WTC11 (cell line): ENCODE data around the gene ABCA6.

Experiments used
- CREB1 ChIP-seq: sonication (generic); formaldehyde crosslinking; IDR thresholded peaks from 2 replicates; pipeline ENCODE4 v1.8.0; 2023; ENCODE audit warnings: mild to moderate bottlenecking, missing genetic modification reagents
- SP1 ChIP-seq: sonication (generic); formaldehyde crosslinking; conservative IDR thresholded peaks from 2 replicates; pipeline ENCODE4 v1.8.1; 2022; ENCODE audit warnings: missing genetic modification reagents
- TCF7 ChIP-seq: sonication (generic); formaldehyde crosslinking; IDR thresholded peaks from 2 replicates; pipeline ENCODE4 v1.8.0; 2022; ENCODE audit warnings: mild to moderate bottlenecking, low read depth, missing genetic modification reagents, moderate library complexity
- TF ChIP-seq, protein P1 (sequence below): fragments of 200-600 bp; IDR thresholded peaks from 2 replicates; pipeline ENCODE4 v1.8.0; 2022; ENCODE audit warnings: antibody characterized with exemption
- TF ChIP-seq, protein P2 (sequence below): sonication (generic); formaldehyde crosslinking; conservative IDR thresholded peaks from 2 replicates; pipeline ENCODE4 v1.8.1; 2023; ENCODE audit warnings: mild to moderate bottlenecking, low read depth, missing genetic modification reagents, moderate library complexity
- TF ChIP-seq, protein P3 (sequence below): sonication (generic); formaldehyde crosslinking; IDR thresholded peaks from 2 replicates; pipeline ENCODE4 v1.8.1; 2022; ENCODE audit warnings: missing genetic modification reagents, borderline replicate concordance
- TF ChIP-seq, protein P4 (sequence below): sonication (generic); formaldehyde crosslinking; IDR thresholded peaks from 2 replicates; pipeline ENCODE4 v1.8.0; 2022; ENCODE audit warnings: mild to moderate bottlenecking, missing genetic modification reagents

DNA sequence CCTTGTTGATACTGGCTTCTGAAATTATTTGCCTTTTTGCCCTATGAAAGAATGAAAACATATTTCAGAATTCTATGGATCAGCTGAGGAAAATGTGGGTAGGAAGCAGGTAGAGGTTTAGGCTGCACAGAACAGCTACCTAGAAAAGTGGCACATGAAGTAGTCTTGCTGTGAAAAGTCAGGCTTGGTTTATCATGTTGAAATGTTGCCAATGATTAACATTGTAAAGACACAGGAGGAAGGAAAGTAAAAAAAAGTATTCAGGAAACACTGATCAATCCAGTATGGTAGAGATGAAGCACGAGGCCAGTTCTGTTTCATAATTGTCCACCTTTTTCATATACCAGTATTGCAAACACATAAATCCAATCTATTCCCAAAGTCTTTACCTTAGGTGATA is 29.9 kb downstream of the ABCA6 start:
- no peak for TF ChIP-seq SP1 (CRISPR knock-in tag)
- TF ChIP-seq, protein P1, sequence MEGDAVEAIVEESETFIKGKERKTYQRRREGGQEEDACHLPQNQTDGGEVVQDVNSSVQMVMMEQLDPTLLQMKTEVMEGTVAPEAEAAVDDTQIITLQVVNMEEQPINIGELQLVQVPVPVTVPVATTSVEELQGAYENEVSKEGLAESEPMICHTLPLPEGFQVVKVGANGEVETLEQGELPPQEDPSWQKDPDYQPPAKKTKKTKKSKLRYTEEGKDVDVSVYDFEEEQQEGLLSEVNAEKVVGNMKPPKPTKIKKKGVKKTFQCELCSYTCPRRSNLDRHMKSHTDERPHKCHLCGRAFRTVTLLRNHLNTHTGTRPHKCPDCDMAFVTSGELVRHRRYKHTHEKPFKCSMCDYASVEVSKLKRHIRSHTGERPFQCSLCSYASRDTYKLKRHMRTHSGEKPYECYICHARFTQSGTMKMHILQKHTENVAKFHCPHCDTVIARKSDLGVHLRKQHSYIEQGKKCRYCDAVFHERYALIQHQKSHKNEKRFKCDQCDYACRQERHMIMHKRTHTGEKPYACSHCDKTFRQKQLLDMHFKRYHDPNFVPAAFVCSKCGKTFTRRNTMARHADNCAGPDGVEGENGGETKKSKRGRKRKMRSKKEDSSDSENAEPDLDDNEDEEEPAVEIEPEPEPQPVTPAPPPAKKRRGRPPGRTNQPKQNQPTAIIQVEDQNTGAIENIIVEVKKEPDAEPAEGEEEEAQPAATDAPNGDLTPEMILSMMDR, result no peak
- TF ChIP-seq TCF7, result no peak
- TF ChIP-seq, protein P2, sequence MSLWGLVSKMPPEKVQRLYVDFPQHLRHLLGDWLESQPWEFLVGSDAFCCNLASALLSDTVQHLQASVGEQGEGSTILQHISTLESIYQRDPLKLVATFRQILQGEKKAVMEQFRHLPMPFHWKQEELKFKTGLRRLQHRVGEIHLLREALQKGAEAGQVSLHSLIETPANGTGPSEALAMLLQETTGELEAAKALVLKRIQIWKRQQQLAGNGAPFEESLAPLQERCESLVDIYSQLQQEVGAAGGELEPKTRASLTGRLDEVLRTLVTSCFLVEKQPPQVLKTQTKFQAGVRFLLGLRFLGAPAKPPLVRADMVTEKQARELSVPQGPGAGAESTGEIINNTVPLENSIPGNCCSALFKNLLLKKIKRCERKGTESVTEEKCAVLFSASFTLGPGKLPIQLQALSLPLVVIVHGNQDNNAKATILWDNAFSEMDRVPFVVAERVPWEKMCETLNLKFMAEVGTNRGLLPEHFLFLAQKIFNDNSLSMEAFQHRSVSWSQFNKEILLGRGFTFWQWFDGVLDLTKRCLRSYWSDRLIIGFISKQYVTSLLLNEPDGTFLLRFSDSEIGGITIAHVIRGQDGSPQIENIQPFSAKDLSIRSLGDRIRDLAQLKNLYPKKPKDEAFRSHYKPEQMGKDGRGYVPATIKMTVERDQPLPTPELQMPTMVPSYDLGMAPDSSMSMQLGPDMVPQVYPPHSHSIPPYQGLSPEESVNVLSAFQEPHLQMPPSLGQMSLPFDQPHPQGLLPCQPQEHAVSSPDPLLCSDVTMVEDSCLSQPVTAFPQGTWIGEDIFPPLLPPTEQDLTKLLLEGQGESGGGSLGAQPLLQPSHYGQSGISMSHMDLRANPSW (CRISPR knock-in tag), result no peak
- no peak for TF ChIP-seq CREB1
- TF ChIP-seq, protein P3, sequence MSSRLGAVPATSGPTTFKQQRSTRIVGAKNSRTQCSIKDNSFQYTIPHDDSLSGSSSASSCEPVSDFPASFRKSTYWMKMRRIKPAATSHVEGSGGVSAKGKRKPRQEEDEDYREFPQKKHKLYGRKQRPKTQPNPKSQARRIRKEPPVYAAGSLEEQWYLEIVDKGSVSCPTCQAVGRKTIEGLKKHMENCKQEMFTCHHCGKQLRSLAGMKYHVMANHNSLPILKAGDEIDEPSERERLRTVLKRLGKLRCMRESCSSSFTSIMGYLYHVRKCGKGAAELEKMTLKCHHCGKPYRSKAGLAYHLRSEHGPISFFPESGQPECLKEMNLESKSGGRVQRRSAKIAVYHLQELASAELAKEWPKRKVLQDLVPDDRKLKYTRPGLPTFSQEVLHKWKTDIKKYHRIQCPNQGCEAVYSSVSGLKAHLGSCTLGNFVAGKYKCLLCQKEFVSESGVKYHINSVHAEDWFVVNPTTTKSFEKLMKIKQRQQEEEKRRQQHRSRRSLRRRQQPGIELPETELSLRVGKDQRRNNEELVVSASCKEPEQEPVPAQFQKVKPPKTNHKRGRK (CRISPR knock-in tag), result no peak
- TF ChIP-seq, protein P4, sequence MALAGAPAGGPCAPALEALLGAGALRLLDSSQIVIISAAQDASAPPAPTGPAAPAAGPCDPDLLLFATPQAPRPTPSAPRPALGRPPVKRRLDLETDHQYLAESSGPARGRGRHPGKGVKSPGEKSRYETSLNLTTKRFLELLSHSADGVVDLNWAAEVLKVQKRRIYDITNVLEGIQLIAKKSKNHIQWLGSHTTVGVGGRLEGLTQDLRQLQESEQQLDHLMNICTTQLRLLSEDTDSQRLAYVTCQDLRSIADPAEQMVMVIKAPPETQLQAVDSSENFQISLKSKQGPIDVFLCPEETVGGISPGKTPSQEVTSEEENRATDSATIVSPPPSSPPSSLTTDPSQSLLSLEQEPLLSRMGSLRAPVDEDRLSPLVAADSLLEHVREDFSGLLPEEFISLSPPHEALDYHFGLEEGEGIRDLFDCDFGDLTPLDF (CRISPR knock-in tag), result no peak
